Measurements from ENCODE around the gene KDM4C.

DNA sequence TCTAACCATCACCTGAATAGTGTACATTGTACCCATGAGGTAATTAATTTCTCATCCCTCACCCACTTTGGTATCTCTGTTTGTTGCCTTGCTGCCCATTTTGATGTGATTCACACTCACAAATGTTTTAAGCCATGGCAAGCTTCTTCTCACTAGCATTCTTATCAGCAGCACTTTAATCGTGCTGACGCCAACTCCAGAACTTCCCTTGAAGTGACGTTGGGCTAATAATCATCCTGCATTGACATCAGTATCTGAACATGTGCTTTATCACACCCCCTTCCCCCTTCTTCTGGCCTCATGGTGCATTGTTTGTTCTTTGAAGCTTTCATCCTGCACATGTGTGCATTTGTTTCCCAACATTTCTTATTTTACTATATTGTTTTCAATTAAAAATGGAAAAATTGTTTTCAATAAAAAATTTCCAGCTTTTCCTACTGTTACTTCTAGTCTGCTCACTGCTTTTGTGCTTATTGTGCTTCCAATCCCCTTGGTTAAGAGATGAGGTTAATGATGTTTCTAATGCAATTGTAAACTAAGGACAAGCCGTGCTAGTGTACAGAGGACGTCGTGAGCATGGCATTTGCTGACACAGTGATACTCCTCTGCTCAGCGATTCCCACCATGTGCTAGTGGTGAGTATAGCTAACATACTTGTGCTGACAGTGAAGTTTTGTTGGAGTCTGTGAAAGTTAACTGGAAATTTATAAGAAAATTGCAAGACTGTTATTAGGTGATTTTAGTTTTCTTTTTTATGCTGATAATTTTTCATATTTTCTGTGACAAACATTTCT lies 238.5 kb downstream of the KDM4C start:
- TF ChIP-seq, protein P1, sequence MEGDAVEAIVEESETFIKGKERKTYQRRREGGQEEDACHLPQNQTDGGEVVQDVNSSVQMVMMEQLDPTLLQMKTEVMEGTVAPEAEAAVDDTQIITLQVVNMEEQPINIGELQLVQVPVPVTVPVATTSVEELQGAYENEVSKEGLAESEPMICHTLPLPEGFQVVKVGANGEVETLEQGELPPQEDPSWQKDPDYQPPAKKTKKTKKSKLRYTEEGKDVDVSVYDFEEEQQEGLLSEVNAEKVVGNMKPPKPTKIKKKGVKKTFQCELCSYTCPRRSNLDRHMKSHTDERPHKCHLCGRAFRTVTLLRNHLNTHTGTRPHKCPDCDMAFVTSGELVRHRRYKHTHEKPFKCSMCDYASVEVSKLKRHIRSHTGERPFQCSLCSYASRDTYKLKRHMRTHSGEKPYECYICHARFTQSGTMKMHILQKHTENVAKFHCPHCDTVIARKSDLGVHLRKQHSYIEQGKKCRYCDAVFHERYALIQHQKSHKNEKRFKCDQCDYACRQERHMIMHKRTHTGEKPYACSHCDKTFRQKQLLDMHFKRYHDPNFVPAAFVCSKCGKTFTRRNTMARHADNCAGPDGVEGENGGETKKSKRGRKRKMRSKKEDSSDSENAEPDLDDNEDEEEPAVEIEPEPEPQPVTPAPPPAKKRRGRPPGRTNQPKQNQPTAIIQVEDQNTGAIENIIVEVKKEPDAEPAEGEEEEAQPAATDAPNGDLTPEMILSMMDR (IDR thresholded peaks at IDR 0.05 in 8 of 11, conservative IDR thresholded peaks at IDR 0.05 in 3 of 11): no peak
- no peak for TF ChIP-seq POLR2AphosphoS5 (IDR thresholded peaks at IDR 0.05)
- TF ChIP-seq POLR2A (IDR thresholded peaks at IDR 0.05): no peak
